ENCODE data around the gene AKAP8L.
A peak's percentile ranks its signal among the peaks of the same experiment; 100 is the strongest.

AKAP8L gene

DNA sequence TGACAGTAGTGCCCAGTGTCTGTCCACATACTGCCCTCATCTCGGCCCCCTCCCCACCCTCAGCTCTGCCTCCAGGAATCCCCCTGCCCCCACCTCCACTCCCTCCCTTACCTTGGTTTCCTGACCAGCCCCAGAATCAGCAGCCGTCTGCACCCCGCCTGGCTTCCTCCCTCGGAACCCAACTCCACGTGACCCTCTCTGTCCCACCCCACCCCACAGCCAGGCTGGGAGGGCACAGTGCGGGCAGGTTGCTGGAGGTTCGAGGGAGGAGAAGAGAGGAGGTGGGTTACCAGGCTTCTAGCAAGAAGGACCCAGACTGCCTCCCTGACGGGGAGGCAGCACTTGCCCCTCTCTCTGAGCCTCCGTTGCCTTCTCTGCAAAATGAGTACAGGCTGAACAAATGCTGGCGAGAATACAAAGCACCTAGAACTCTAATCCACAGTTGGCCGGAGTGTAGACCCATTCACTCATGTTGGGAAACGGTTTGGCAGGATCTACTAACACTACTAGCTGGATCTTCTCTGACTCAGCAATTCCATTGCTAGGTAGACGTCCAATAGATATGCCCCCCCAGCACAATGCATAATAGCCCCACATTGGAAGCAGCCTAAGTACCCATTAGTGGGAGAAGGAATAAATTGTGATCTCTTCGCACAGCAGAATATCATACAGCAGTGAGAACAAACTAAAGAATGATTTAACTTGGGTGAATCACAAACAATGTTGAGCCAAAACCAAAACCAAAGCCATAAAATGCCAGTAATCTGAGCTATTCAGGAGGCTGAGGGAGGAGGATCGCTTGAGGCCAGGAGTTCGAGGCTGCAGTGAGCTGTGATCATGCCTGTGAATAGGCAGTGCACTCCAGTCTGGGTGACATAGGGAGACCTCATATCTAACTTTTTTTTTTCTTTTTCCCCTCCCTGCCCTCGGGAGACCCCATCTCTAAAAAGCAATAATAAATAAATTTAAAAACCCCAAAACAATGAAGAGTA lies 45.9 kb upstream of the AKAP8L start, which contains the start of gene RASAL3:
RASAL3 (minus strand) TSS at position 151 of the 992 bp plus-strand sequence. CDS start 186 bp downstream, outside the sequence.
- H4K91ac ChIP-seq (ENCODE audit: low read depth, low read length): no peak within 1 kb of the TSS
- no peaks in the 10 kb centered on the region for H3K4me1 ChIP-seq (ENCODE audit: control insufficient read depth in 1 of 2, insufficient read depth in 2 of 2, low read length in 2 of 2)
- H4K12ac ChIP-seq (ENCODE audit: low read depth, low read length): no peak within 1 kb of the TSS
- H3K27me3 ChIP-seq (ENCODE audit: insufficient read depth, low read length): peaks cover 20% of the 10 kb centered on the region
- no peak within 1 kb of the TSS for H2BK120ac ChIP-seq (ENCODE audit: insufficient read depth, low read length, poor library complexity)
- no peaks in the 10 kb centered on the region for H3K36me3 ChIP-seq (ENCODE audit: control insufficient read depth in 1 of 2, insufficient read depth in 2 of 2, low read length in 2 of 2)
- H3K4me3 ChIP-seq (ENCODE audit: low read depth, low read length): no peak within 1 kb of the TSS
- no peaks in the 10 kb centered on the region for H3K79me1 ChIP-seq (ENCODE audit: low read length)
- H3K4me2 ChIP-seq (ENCODE audit: low read length): no peak within 1 kb of the TSS
- no peak within 1 kb of the TSS for H3K27ac ChIP-seq (ENCODE audit: low read depth, low read length)
- DNase-seq: no peak
- no CpG with 5 or more reads among the region's 17 CpGs for WGBS (ENCODE audit: extremely low coverage, insufficient coverage, insufficient read length)
- no peak within 1 kb of the TSS for H2BK5ac ChIP-seq (ENCODE audit: low read depth, low read length, poor library complexity)
- H3K14ac ChIP-seq (ENCODE audit: low read length): no peak within 1 kb of the TSS
- H2AK5ac ChIP-seq (ENCODE audit: low read length): no peak within 1 kb of the TSS
- H3K9me3 ChIP-seq (ENCODE audit: insufficient read depth, low read depth, low read length): peaks cover 9% of the 10 kb centered on the region
- H3K4ac ChIP-seq (ENCODE audit: low read depth, low read length): no peak within 1 kb of the TSS
- no peak within 1 kb of the TSS for H2BK12ac ChIP-seq (ENCODE audit: low read length)
- H4K8ac ChIP-seq (ENCODE audit: low read depth, low read length): no peak within 1 kb of the TSS
- no peak within 1 kb of the TSS for H2AFZ ChIP-seq (ENCODE audit: insufficient read depth, low read length, poor library complexity)
- no peak within 1 kb of the TSS for H3K18ac ChIP-seq (ENCODE audit: low read length)
- no peaks in the 10 kb centered on the region for H3K79me2 ChIP-seq (ENCODE audit: control insufficient read depth, insufficient read depth, low read length, poor library complexity)
- no peak within 1 kb of the TSS for H3K9ac ChIP-seq (ENCODE audit: low read length)
- no peak within 1 kb of the TSS for H3K23ac ChIP-seq (ENCODE audit: low read length)

DNA sequence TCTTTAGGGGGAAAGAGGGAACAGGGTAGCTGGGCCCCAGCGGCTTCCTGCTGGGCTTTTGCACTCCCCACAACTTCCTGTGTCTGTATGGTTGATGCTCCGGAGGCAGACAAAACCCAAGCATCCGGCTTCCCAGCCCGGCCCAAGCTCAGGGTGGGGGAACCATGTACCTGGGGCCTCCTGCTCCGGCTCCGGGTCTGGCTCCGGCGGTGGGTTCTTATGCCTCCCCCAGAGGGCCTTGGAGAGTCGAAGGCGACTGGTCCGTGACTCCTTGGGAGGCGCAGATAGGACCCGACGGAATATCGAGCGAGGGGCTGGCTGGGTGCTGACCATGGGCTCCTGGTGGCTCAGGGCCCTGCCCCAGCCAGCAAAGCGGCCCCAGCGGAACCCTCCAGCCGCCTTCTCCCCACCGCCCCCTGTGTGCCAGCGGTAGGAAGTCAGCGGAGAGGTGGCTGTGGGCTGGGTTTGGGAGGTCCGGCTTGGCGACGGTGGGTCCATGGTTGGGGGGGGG lies 45.1 kb upstream of the AKAP8L start:
- Histone ChIP-seq H3K27ac (ENCODE audit: low read depth, low read length) (no peak overlapping the region), H3K79me2 (ENCODE audit: control insufficient read depth, insufficient read depth, low read length, poor library complexity) (no peaks in the 10 kb centered on the region), H3K4me1 (ENCODE audit: control insufficient read depth in 1 of 2, insufficient read depth in 2 of 2, low read length in 2 of 2) (no peaks in the 10 kb centered on the region), H2BK12ac (ENCODE audit: low read length) (no peak overlapping the region), H3K14ac (ENCODE audit: low read length) (no peak overlapping the region), H4K8ac (ENCODE audit: low read depth, low read length) (no peak overlapping the region), H2AK5ac (ENCODE audit: low read length) (no peak overlapping the region), H3K36me3 (ENCODE audit: control insufficient read depth in 1 of 2, insufficient read depth in 2 of 2, low read length in 2 of 2) (no peaks in the 10 kb centered on the region), H4K12ac (ENCODE audit: low read depth, low read length) (no peak overlapping the region), H3K4me3 (ENCODE audit: low read depth, low read length) (no peak overlapping the region), H2BK120ac (ENCODE audit: insufficient read depth, low read length, poor library complexity) (no peak overlapping the region), H3K79me1 (ENCODE audit: low read length) (no peaks in the 10 kb centered on the region), H2AFZ (ENCODE audit: insufficient read depth, low read length, poor library complexity) (no peak overlapping the region), H2BK5ac (ENCODE audit: low read depth, low read length, poor library complexity) (no peak overlapping the region), H3K4ac (ENCODE audit: low read depth, low read length) (no peak overlapping the region), H3K9ac (ENCODE audit: low read length) (no peak overlapping the region), H3K27me3 (ENCODE audit: insufficient read depth, low read length) (peaks cover 12% of the 10 kb centered on the region), H3K9me3 (ENCODE audit: insufficient read depth, low read depth, low read length) (peaks cover 2% of the 10 kb centered on the region), H3K18ac (ENCODE audit: low read length) (no peak overlapping the region), H4K91ac (ENCODE audit: low read depth, low read length) (no peak overlapping the region), H3K23ac (ENCODE audit: low read length) (no peak overlapping the region), H3K4me2 (ENCODE audit: low read length) (no peak overlapping the region)
- no peak for DNase-seq
- WGBS (ENCODE audit: extremely low coverage, insufficient coverage, insufficient read length): no CpG with 5 or more reads among the region's 25 CpGs

DNA sequence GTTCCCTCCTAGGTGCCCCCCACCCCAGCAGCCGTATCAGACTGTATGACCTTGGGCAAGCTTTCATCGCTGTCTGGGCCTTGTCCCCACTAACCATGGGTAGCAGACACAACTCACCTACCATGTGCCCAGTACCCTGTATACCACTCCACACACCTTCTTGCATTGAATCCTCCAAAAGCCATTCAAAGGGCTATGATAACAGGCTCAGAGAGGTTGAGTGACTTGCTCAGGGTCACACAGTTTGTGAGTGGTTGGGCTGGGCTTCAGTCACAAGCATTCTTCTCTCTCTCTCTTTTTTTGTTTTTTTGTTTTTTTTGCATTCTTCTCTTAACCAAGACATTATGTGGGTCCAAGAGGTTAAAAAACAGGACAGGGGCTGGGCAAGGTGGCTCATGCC lies 42.9 kb upstream of the AKAP8L start:
- no CpG with 5 or more reads among the region's 2 CpGs for WGBS (ENCODE audit: extremely low coverage, insufficient coverage, insufficient read length)
- H3K23ac ChIP-seq (ENCODE audit: low read length): no peak overlapping the region
- H3K79me2 ChIP-seq (ENCODE audit: control insufficient read depth, insufficient read depth, low read length, poor library complexity): no peaks in the 10 kb centered on the region

DNA sequence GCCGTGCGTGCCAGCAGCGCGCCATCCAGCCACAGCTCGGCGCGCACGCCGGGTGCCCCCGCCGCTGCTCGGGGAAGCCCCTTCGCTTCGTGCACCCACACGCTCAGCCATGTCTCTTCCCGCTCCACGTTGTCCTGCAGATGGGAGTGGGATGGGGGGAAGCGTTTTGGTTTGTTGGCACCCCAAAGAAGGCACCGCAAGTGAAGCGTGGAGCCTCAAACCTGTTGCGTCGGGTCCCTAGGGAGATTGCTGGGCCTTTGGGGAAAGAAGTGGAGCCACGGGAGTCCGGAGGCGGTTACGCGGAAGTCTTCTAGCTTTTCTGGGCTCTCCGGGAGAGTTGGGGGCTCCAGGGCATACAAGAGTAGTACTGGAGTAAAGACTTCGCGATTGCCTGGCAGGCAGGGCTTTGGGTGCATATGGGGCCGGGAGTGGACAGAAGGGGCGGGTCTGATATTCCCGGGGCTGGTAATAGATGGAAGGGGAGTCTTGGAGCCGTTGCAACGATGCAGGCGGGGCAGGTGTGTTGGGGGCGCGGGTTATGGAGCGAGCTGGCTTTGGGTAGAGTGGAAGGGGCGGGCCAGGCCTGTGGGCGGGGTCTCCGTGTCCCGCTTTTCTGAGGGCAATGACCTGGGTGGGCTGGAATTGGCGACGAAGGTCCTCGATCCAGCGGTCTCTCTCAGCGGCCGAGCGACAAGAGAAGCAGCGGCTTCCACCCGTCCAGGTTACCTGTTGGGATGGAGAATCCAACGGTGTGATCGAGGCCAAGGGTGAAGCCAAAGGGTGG lies 39.1 kb upstream of the AKAP8L start:
- DNase-seq: no peak

More for the DNA sequence above, 42.9 kb upstream of the AKAP8L start:
- Histone ChIP-seq H4K12ac (ENCODE audit: low read depth, low read length) (no peak overlapping the region), H3K9me3 (ENCODE audit: insufficient read depth, low read depth, low read length) (peaks cover 9% of the 10 kb centered on the region), H3K4me3 (ENCODE audit: low read depth, low read length) (peak overlapping the region; percentile 30), H3K9ac (ENCODE audit: low read length) (no peak overlapping the region), H2AFZ (ENCODE audit: insufficient read depth, low read length, poor library complexity) (no peak overlapping the region), H3K4ac (ENCODE audit: low read depth, low read length) (no peak overlapping the region), H2AK5ac (ENCODE audit: low read length) (no peak overlapping the region), H3K27ac (ENCODE audit: low read depth, low read length) (no peak overlapping the region), H2BK5ac (ENCODE audit: low read depth, low read length, poor library complexity) (no peak overlapping the region), H4K91ac (ENCODE audit: low read depth, low read length) (no peak overlapping the region), H2BK12ac (ENCODE audit: low read length) (no peak overlapping the region), H4K8ac (ENCODE audit: low read depth, low read length) (no peak overlapping the region), H3K36me3 (ENCODE audit: control insufficient read depth in 1 of 2, insufficient read depth in 2 of 2, low read length in 2 of 2) (no peaks in the 10 kb centered on the region), H3K27me3 (ENCODE audit: insufficient read depth, low read length) (peaks cover 25% of the 10 kb centered on the region), H2BK120ac (ENCODE audit: insufficient read depth, low read length, poor library complexity) (no peak overlapping the region), H3K79me1 (ENCODE audit: low read length) (no peaks in the 10 kb centered on the region), H3K4me1 (ENCODE audit: control insufficient read depth in 1 of 2, insufficient read depth in 2 of 2, low read length in 2 of 2) (peaks cover 0 to 4% of the 10 kb centered on the region in 2 experiments), H3K18ac (ENCODE audit: low read length) (no peak overlapping the region), H3K14ac (ENCODE audit: low read length) (no peak overlapping the region), H3K4me2 (ENCODE audit: low read length) (no peak overlapping the region)
- no peak for DNase-seq

More for the DNA sequence above, 39.1 kb upstream of the AKAP8L start:
- no peak overlapping the region for H3K4me3 ChIP-seq (ENCODE audit: low read depth, low read length)
- no peak overlapping the region for H4K8ac ChIP-seq (ENCODE audit: low read depth, low read length)
- H3K9me3 ChIP-seq (ENCODE audit: insufficient read depth, low read depth, low read length): peaks cover 17% of the 10 kb centered on the region
- H3K23ac ChIP-seq (ENCODE audit: low read length): no peak overlapping the region
- peaks cover 38% of the 10 kb centered on the region for H3K27me3 ChIP-seq (ENCODE audit: insufficient read depth, low read length)
- H2BK5ac ChIP-seq (ENCODE audit: low read depth, low read length, poor library complexity): no peak overlapping the region
- no peaks in the 10 kb centered on the region for H3K79me1 ChIP-seq (ENCODE audit: low read length)
- H3K14ac ChIP-seq (ENCODE audit: low read length): no peak overlapping the region
- no peak overlapping the region for H3K4ac ChIP-seq (ENCODE audit: low read depth, low read length)
- no CpG with 5 or more reads among the region's 54 CpGs for WGBS (ENCODE audit: extremely low coverage, insufficient coverage, insufficient read length)
- H2BK120ac ChIP-seq (ENCODE audit: insufficient read depth, low read length, poor library complexity): no peak overlapping the region
- H3K4me1 ChIP-seq (ENCODE audit: control insufficient read depth in 1 of 2, insufficient read depth in 2 of 2, low read length in 2 of 2): peaks cover 1 to 6% of the 10 kb centered on the region in 2 experiments
- no peak overlapping the region for H4K91ac ChIP-seq (ENCODE audit: low read depth, low read length)
- no peak overlapping the region for H3K18ac ChIP-seq (ENCODE audit: low read length)
- H4K12ac ChIP-seq (ENCODE audit: low read depth, low read length): no peak overlapping the region
- H3K4me2 ChIP-seq (ENCODE audit: low read length): no peak overlapping the region
- H3K27ac ChIP-seq (ENCODE audit: low read depth, low read length): no peak overlapping the region
- H3K36me3 ChIP-seq (ENCODE audit: control insufficient read depth in 1 of 2, insufficient read depth in 2 of 2, low read length in 2 of 2): no peaks in the 10 kb centered on the region
- H3K79me2 ChIP-seq (ENCODE audit: control insufficient read depth, insufficient read depth, low read length, poor library complexity): no peaks in the 10 kb centered on the region
- H3K9ac ChIP-seq (ENCODE audit: low read length): no peak overlapping the region
- H2AK5ac ChIP-seq (ENCODE audit: low read length): no peak overlapping the region
- H2BK12ac ChIP-seq (ENCODE audit: low read length): no peak overlapping the region
- H2AFZ ChIP-seq (ENCODE audit: insufficient read depth, low read length, poor library complexity): no peak overlapping the region

All from trophoblast cell (in vitro differentiated cells and primary cell).